Suppressor macrophage treated with lipopolysaccharide for 1 hour (primary cell): ENCODE results near the gene DNMT3A.
A peak's percentile ranks its signal among the peaks of the same experiment; 100 is the strongest.
"Not testable (repeated sequence)": the region's sequence is repeated elsewhere in the genome, so short reads cannot be mapped to it uniquely, and the experiment has no call there.

Experiments used
- DNase-seq, 3 donors: peaks; one replicate each; pipeline ENCODE4 v3.0.0-alpha.2; 2020 to 2022

Gene DNMT3A

DNA sequence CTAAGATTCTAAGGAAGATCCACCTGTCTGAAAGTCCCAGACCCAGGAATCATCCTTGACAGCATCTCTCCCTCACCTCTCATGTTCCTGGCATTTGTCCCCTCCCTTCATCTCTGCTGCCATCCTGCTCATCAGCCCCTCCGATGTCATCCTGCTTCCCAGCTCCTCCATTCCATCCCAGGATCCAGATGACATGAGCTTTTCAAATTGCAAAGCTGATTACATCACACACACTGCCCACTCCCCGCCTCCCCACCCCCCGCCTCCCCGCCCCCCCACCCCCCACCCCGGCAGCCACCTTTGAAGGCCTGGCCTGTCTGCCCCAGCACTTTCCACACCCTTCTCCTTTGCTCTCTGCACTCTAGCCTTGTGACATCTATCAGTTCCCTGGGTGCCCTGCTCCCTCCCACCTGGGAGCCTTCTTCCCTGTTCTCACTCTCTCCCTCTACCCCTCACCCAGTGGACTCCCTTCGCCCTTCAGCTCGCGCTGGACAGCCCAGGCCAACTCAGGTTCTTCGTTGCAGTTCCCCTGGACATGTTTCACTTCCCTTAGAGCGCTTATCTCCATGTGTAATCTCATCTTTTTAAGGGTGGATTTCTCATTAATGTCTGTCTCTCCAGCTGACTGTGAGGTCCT, 61.6 kb downstream of the DNMT3A start:
- DNase-seq, result peak in 1 of 3 donors; percentile 42

DNA sequence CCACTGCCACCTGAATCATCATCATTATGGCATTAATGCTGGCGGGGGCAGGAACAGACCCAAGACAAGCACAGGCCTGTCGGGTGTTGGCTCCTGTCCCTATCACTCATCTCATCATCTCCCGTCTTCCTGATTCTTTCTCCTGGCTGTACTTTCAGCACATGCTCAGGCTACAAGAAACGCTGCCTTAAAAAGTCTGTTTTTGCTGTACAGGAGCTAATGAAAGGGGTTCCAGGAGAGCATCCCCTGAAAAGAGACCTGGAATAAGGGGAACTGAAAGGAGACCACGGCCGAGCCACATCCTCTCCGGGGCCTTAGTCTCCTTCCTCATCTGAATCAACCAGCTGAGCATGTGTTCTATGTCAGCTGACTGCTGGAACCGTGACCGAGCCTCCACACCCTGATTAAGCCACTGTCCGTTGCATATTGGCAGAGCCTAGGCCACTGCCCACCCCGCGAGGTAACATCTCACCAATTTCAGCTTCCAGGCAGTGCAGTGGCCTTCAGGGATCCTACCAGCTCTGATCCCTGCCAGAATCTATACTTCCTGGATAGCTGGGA, 62.6 kb downstream of the DNMT3A start:
- DNase-seq, result peak; percentile 90 to 91 (median 91)

DNA sequence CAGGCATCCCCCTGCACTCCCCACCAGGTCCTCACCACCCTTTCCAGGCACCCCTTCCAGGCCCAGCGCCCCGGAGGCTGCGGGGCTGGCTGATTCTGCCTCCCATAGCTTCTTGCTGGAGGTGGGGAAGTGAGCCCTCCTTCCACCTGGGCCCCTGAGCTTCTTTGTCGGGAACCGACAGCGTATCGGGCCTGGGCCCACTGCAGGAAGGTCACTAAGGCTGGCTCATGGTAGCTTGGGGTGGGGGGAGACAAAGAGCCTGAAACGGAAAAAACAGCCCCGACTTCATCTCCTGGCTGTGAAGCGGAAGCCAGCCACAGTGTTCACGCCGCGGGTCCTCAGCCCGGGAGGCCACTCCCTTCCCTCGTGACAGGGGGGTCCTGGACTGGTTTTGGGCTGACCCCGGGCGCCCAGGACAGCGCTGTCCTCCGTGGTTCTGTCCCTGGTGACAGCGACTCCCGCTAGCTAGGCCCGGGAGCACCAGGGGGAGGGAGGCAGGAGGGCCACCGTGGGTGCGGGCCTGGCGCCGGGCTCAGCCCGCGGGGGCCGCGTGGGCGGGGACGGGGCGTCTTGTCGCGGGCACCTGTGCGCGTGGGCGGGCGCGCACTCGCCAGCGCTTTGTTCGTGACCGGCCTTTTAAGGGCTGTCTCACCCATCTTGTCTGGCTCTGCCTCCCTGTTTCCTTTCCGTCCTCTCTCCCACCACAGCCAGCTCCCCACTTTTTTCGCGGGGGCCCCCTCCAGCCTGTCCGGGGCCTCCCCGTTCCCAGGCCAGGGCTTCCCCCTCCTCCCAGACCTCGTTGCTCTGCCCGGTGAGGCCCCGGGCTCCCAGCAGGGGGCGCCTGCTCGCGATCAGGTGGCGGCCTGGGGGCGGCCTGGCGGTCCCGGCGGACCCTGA, 64.9 kb downstream of the DNMT3A start:
- DNase-seq, result peak; percentile 46 to 84 (median 54)

DNA sequence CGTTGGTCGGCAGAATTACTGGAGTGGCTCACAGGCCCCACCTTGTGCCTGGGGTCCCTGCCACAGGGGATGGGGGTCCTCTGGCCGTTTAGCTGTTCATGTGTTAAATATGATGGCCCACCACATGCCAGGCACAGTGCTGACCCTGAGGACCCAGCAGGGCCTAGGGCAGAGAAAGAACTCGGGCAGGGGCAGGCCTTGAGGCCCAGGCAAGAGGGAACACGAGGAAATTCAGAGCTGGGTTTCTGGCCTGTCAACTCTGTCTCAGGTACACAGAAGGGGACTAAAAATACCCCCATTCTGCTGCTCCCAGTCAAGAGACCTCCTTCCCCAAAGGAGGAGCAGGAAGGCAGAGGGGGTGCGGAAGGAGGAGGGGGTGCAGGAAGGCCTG, 66.2 kb downstream of the DNMT3A start:
- DNase-seq, result no peak

DNA sequence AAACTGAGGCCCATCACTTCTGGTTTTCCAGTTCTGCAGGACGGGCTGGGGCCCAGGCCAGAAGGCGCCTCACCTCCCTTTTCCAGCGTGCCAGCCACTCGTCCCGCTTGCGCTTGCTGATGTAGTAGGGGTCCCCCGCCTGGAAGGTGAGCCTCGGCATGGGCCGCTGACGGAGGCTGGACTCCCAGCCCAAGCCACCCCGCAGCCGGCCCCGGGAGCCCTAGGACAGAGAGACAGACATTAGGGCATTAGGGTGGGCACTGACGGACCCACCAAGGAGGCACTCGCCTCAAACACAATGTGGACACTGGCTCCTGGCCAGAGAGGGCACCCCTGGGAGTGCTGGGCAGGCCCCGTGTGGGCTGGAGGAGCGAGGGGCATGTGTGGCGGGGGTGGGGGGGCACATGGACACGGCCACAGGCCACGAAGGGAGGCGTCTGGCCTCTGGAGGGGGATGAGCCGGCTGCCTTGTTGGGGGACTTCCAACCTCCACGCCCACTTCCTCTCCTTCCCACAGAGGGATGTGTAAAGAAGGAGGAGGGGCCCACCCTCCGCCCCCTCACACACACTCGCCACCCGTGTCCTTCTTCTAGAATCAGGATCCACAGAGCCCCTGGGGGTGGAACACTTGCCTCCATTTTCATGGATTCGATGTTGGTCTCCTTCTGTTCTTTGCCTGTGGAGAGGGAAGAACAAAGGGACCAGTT, 66.7 kb downstream of the DNMT3A start:
- peak; percentile 81 to 90 (median 82) for DNase-seq

DNA sequence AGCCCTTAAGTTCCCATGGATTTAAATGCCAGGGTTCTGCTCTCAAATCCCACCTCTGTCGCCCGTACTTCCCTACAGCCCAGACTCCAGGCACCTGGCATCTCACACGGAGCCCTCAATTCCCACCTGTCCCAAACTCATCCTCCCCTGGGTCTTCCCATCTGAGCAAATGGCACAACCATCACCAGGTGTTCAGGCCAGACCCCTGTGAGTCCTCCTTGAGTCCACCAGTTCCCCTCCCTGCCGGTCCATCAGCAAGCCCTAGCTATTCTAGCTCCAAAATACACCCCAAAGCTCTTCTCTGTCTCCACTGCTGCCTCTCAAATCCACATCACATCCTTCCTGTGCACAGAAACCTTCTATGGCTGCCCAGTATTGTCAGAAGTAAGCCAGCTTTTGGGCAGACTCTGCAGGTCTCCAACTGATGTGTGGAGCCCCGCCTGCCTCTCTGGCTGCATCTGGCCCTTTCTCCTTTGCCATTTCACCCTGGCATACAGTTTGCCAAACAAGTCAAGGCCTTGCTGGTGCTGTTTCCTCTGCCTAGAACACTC, 67.7 kb downstream of the DNMT3A start:
- no peak for DNase-seq

DNA sequence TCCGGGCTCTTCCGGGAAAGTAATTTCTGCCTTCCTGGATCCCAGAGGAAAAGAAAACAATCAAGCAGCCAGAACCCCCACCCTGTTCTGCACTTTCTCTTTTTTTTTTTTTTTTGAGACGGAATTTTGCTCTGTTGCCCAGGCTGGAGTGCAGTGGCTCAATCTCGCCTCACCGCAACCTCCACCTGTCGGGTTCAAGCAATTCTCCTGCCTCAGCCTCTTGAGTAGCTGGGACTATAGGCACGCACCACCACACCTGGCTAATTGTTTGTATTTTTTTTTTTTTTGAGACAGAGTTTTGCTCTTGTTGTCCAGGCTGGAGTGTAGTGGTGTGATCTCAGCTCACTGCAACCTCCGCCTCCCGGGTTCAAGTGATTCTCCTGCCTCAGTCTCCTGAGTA, 69.0 kb downstream of the DNMT3A start:
- DNase-seq, result not testable (repeated sequence)

DNA sequence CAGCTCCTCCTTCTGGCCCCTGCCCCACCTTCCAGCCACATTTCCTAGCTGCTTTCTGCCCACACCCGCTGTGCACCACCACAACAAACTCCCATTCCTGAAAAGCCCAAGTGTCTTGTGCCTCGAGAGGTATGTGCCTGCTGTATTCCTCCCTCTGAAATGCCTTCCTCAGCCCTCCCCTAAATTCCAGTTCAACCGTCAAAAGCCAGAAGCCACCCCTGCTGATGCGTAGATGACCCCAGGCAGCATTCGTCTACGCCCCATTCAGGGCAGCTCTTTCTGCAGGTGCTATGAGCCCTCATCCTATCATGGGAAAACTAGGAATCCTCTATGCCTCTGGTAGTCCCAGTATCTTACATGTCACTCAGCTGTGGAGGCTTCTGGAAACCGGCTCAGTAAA, 71.7 kb downstream of the DNMT3A start:
- DNase-seq, result no peak

DNA sequence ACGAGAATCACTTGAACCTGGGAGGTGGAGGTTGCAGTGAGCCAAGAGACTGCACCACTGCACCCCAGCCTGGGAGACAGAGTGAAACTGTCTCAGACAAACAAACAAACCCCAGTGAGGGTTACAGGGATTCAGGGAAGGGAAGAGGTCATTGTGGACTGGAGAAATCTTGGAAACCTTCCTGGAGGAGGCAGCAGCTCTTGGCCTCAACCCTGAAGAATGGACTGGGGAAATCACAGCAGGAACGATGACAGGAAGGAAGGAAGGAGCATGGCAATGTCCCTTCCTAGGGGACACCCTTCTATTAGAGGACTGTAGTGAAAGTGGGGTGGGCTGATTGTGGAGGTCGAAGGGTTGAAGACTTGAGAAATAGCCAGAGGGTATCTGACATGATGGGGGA, 72.5 kb downstream of the DNMT3A start:
- no peak for DNase-seq

DNA sequence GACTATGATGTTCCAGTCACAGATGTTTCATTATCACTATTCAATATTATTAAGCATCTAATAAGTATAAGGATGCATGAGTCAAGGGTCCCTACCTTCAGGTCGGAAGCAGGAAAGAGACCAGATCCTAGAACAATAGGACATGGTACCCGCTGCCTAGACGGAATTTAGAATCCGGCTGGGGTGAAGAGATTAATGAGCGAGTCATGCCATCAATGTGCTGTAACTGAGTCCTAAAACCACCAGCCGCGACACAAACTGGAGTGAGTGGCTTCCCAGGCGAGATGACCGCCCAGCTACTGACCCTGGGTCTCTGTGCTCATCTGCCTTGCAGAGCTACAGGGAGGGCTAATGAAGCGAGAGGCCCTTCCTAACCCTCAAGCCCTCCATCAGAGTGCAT, 73.6 kb downstream of the DNMT3A start:
- no peak for DNase-seq

DNA sequence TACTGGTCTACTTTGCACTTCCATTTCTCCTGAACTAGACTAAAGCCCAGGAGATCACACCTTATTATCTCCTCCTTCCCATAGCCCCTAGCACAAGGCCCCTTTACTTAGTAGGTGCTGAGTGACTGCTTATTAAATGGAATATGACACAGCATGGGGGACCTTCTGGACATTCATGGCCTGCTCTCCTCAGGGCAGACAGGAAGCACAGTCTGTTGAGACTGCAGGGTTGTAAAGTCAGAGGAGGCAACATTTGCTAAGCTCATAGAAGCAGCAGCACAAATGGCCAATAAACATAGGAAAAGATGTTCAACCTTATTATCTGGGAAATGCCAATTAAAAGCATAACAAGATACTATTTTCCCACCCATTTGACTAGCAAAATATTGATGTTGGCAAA, 75.3 kb downstream of the DNMT3A start:
- no peak for DNase-seq

DNA sequence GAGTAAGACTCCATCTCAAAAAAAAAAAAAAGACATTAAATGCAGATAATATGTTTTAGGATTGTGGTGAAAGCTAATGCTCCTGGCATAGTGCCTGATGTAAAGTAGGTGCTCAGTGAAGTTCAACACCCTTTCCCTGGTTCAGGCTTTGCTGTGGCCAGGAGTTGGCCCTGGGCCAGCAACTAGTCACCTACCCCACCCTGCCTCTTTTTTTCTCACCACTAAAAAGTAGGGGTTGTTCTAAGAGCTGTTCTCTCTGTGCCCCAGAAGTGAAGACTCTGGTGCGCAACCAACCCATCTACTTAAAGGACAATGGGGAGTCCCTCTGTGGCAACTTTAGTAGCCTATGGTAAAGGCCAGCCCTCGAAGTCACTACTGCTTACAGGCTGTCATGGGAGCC, 75.9 kb downstream of the DNMT3A start:
- no peak for DNase-seq

DNA sequence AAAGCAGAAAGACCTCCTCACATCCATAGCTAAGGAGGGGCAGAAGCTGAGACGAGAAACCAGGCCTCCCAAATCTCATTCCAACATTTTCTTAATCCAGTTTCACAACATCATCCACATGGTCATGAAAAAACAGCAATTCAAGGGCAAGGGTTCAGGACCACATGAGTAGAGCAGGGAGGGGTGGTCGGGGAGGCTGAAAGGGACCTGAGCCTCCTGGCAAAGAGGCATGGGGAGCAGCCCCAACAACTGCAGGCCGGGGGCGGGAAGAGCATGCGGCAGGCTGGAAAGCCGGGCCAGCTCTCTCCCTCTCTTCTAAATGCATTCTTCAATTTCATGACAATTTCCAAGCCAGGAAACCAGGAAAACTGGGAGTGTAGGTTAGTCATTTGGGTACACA, 76.7 kb downstream of the DNMT3A start:
- no peak for DNase-seq

DNA sequence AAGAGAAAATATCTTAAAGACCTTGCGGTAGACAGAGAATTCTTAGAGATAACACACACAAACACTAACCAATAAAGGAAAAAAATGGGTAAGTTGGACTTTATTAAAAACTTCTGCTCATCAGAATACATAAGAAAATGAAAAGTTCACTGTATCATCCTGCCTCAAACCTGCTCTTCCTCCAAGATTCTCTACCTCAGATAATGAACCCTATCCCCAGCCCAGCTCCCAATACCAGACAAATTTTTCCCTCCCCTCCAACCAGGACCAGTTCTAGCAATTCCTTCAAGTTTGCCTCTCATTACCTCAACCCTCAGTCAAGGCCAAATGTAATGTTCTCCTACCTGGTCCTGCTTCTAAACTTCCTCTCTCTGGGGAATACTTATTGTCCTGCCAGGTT, 79.4 kb downstream of the DNMT3A start:
- no peak for DNase-seq

DNA sequence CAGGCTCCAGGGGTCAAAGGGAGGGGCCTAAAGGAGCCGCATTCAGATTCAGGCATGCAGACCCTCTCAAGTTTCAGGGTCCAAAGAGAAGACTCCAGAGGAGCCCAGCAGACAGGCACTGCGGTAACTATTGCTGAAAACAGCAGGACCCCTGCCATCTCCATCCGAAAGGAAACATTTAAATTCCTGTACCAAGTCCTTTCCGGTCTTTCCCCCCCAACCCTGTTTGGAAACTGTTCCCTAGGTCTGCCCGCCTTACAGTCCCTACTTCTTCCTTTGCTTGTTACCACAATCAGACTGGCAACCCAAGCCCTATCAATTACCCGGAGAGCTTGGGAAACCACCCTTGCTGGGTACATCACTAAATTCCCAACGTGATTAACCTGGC, 82.0 kb downstream of the DNMT3A start:
- DNase-seq, result no peak

DNA sequence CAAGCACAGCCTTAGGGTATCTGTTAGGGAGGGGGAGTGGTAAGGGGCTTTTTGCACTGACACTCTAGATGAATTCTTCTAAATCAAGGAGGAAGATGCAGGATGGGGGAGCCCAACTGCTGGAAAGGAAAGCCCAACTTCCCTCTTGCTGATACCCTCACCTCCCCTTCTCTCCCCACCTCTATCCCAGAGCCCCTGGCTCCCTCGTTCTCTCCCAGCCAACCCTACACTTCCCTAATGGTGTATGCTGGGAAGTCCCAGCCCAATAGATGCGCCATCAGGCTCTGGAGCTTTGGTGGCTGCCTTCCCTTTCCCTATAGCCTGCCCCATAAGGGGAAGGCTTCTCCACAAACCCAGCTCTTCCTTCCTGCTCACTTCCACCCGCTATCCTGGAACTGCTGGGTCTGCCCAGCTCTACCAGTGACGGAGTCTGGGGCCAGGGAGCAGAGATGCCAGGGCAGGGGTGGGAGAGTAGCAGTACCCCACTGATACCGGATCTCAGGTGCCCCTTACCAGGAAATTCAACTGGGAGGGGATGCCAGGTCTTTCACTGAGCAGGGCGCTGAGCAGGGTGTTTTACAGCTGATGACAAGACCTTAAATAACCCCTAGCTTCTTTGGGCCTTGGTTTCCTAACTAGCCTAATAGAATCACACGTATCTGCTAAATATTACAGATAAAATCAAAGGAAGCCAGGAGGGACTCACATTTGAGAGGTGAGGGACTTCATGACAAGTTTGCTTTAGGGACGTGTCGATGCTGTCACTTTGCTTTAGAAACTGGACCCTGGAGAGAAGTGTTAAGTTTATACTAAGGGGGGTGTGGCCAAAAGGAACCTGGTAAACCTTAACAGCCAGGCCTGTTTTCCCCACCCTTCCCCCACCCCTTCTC, 82.6 kb downstream of the DNMT3A start:
- peak in 2 of 3 donors; percentile 35 to 46 for DNase-seq

DNA sequence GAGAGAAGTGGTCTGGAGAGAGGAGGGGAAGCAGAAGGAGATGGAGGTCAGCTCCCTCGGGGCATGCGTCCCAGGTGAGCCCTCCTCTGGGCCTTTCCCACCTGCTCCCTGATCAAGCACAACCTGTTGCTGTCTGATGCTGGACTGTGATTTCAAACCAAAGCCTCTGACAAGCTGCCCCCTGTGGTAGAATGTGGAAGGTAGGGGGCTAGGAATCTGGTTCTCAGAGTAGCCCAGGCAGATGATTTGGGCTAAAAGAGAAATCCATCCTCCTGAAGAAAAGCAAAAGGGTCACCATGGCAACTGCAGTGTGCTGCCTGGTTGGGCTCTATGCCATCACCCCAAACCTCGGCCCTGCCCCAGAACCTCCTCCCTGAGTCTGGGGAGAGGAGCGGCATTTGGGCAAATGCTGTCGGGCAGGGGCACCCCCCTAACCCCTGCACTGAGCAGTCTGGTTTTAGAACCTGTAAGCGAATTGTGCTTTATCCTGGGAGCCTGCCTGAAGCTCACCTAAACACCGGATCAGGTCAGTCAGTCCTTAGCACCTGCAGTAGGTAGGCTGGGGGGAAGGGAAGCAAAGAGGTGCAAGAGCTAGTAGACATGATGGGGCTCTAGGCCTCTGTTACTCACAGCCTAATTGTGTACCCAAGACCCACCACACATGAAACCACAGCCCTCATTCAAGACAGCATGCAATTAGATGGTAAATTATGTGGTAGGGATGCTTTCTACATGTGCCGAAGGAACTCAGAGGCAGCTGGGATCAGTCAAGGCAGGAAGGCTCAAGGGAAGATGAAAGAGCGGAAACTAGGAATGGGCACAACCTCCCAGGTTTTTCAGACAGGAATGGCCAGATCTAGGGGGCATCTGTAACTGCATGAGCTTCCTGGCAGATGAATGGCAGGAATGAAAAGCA, 83.5 kb downstream of the DNMT3A start:
- no peak for DNase-seq

DNA sequence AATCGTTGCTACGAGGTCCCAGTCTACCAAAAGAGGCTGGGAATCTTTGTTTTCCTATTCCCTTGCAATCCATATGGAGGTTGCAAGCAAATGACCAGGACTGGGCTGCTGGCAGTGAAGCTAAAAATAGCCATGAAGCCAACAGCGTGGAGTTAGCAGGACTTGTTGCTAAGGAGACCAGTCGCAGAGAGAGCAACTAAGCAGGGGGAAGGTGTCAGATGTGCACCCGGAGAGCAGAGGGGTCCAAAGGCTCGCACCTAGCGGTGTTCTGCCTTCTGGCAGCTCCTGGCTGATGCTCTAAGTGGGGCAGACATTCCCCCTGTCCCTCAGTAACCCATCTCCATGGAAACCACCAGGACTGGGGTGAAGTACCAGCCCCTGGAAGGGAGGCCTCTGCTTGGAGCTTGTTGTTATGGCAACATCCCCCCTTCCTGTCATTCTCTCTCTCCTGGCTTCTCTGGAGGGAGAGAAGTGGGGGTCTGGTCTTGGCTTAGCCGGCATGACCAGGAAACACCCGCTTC, 84.6 kb downstream of the DNMT3A start:
- DNase-seq, result no peak

DNA sequence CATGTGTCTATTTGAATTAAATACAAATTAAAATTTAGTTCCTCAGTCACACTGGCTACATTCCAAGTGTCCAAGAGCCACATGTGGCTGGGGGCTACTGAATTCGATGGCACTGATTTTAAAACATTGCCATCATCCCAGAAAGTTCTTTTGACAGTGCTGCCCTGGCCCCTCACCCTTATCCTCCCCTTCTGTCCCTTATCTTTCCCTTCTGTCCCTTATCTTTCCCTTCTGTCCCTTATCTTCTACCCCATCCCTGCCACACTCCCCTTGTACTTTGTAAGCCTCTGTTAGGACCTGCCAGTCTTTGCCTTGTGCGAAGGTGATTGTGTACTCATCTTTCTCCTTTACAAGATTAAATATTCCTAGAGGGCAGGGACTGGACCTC, 85.2 kb downstream of the DNMT3A start:
- no peak for DNase-seq

DNA sequence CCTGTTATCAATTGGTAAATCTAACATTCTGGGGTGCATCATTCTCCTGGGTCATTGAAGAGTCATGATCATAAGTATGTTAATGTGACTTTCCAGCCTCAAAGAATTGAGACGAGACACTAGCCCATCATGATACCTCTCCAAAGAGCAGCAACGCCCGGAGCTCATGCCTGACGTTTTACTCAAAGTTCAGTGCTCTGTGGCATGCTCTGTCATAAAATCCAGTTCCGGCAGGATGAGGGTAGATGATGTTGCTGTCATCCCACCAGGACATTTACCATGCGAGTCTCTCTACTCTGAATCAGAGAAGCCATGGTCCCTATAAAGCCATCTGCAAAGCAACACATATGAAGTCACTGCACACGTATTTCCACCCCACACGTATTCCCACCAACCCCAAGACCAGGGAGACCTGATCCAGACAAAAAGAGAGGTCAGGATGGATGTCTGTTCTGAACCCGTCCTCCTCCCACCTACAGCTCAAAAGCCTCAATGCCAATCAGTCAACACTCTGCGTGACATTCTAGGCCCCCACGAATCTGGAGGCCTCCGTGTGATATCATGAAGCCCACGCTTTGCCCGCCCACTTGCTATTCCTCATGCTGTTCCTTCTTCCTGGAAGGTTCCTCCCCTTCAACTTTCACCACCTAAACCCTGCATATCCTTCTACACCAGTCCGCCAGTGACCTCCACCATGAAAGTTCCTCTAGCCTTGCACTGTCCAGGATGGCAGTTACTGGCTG, 85.8 kb downstream of the DNMT3A start:
- no peak for DNase-seq
